ENCODE data around the gene SPATA1. TPM values are rescaled to one million over a fixed set of nuclear protein-coding genes. Genes with fewer than 3 reads are reported as not detected.

SPATA1 gene
- total and polyA plus RNA-seq, 9 of the 15 experiments (the other 6 are each of a cell fraction or from before 2014, with no cell fraction given) = 0.79 to 2.9 (median 1.5) TPM

- TF ChIP-seq ZNF592 (IDR thresholded peaks at IDR 0.05) = 0 out of 2 replicates have a peak, but pooled peaks have one; percentile 49
- TF ChIP-seq SOX6 (IDR thresholded peaks at IDR 0.05) = 0 out of 2 replicates have a peak, but pooled peaks have one; percentile 23
- peak; percentile 93 for TF ChIP-seq MGA (IDR thresholded peaks at IDR 0.05)
- TF ChIP-seq ZFX (CRISPR knock-in tag; IDR thresholded peaks at IDR 0.05) = peak; percentile 74
- peak; percentile 49 for TF ChIP-seq CXXC5 (CRISPR knock-in tag; IDR thresholded peaks at IDR 0.05)
Measured at GRCh38 chr1:84507887-84508286, 1.7 kb downstream of the SPATA1 start (continued).
